Eye (tissue), 1 donor: ENCODE results near the gene C5AR1.
"Not testable (repeated sequence)": the region's sequence is repeated elsewhere in the genome, so short reads cannot be mapped to it uniquely, and the experiment has no call there.

Source experiments
- DNase-seq: peaks from one replicate; pipeline ENCODE4 v3.0.0-alpha.2; 2015

C5AR1 gene

GRCh38 chr19:47336765-47337718 is 27.4 kb downstream of the C5AR1 start:
- DNase-seq = not testable (repeated sequence)

DNA sequence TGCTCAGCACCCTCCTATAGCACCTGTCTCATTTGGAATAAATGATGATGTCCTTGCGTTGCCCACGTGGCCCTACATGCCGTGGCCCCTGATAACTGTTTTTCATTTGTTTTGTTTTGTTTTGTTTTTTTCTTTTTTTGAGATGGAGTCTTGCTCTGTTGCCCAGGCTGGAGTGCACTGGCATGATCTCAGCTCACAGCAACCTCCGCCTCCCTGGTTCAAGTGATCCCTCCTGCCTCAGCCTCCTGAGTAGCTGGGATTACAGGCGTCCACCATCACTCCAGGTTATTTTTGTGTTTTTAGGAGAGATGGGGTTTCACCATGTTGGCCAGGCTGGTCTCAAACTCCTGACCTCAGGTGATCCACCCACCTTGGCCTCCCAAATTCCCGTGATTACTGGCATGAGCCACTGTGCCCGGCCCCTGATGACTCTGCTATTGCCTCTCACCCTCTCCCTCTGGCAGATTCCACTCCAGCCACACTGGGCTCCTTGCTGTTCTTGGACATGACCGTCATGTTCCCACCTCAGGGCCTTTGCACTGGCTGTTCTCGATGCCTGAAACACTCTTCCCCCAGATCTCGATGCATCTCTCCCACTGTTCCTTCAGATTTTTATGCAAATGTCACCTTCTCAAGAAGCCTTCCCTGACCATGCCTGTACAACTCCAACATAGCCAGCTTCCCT is 29.7 kb downstream of the C5AR1 start:
- no peak for DNase-seq

DNA sequence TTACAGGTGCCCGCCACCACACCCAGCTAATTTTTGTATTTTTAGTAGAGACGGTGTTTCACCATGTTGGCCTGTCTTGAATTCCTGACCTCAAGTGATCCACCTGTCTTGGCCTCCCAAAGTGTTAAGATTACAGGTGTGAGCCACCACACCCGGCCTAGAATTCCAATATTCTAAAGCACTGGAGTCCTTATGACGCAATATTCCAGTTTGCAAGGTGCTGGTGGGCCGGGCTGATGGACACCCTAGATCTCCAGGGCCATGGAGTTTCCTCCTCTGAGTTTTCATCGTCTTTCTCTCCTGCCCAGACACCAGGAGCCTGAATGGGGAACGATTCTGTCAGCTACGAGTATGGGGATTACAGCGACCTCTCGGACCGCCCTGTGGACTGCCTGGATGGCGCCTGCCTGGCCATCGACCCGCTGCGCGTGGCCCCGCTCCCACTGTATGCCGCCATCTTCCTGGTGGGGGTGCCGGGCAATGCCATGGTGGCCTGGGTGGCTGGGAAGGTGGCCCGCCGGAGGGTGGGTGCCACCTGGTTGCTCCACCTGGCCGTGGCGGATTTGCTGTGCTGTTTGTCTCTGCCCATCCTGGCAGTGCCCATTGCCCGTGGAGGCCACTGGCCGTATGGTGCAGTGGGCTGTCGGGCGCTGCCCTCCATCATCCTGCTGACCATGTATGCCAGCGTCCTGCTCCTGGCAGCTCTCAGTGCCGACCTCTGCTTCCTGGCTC is 31.0 kb downstream of the C5AR1 start:
- DNase-seq = no peak

- no peak for DNase-seq
Measured at GRCh38 chr19:47341734-47342133, 32.1 kb downstream of the C5AR1 start.

- no peak for DNase-seq
Measured at GRCh38 chr19:47343194-47343802, 33.6 kb downstream of the C5AR1 start.

GRCh38 chr19:47344425-47344824 is 34.8 kb downstream of the C5AR1 start:
- DNase-seq = no peak

- DNase-seq = not testable (repeated sequence)
Measured at GRCh38 chr19:47346024-47346423, 36.4 kb downstream of the C5AR1 start.

- peak; percentile 99 for DNase-seq
Measured at GRCh38 chr19:47348819-47349795, 39.4 kb downstream of the C5AR1 start, which contains the start of gene DHX34. DHX34 (plus strand) TSS chr19:47349315; CDS start chr19:47353031, 3,716 bp downstream.

DNA sequence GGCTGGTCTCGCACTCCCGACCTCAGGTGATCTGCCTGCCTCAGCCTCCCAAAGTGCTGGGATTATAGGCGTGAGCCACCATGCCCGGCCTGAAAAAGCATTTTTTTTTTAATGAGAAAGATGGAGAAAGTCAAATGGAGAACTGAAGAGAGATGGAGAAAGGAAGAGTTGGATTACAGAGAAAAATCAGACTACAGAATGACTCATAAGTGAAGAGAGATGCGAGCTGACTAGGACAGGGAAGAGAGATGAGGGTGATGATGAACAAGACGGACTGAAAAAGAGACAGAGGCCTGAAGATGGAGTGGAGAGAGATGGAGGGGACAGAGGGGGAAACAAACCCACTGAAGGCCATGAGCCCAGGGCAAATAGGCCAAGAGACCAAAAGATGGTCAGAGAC is 41.0 kb downstream of the C5AR1 start:
- no peak for DNase-seq

DNA sequence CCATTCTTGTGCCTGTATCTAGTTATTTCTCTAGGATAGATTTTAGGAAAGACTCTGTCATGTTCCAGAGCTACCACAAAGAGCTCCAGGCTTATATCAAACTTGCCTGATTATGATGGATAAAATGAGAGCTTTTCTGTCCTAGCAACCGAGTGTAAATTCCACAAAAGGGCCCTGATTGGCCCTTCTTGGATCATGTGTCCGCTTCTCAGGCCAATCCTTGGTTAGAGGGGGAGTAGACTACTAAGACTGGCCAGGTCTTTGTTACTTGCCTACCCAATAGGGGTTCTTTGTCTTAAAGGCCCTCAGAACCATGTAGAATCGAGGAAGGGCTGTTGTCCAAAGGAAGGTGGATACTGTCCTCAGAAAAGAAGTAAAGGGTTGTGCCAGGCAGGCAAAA is 41.9 kb downstream of the C5AR1 start:
- no peak for DNase-seq

GRCh38 chr19:47352095-47352494 is 42.4 kb downstream of the C5AR1 start:
- DNase-seq = no peak

GRCh38 chr19:47353307-47353712 is 43.6 kb downstream of the C5AR1 start:
- no peak for DNase-seq

GRCh38 chr19:47356900-47357299 is 47.2 kb downstream of the C5AR1 start:
- DNase-seq = no peak

GRCh38 chr19:47357788-47358680 is 48.4 kb downstream of the C5AR1 start:
- DNase-seq = no peak

- DNase-seq = no peak
Measured at GRCh38 chr19:47358936-47359335, 49.3 kb downstream of the C5AR1 start.

GRCh38 chr19:47362321-47362720 is 52.7 kb downstream of the C5AR1 start:
- no peak for DNase-seq

DNA sequence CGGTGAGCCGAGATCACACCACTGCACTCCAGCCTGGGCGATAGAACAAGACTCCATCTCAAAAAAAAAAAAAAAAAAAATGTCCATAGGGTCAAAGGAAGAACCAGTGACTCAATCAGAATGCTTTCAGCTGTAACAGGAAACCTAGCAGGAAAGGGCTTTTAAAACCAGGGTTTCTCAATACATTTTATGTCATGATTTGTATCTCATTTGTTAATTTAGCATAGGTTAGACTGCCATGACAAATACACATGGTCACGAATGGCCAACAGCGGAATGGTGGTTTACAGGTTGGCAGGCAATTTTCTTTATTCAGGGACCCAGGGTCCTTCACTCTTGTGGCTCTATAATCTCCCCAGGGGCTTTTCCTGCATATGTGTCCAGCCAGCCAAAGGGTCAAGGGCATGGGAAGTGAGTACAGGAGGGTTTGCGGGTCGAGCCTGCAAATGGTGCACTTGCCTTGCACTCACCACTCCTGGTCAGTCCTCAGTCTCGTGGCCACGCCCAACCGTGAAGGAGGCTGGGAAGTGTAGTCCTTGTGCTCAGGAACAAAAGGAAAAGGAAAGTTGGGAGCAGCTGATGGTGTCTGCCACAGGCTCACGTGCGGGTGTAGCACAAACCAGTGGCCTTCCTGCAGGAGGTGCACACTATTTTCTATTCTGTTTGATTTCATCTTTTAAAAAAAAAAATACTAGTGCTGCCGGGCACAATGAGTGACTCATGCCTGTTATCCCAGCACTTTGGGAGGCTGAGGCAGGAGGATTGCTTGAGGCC is 54.3 kb downstream of the C5AR1 start:
- DNase-seq = no peak

GRCh38 chr19:47365455-47365854 is 55.8 kb downstream of the C5AR1 start:
- DNase-seq = not testable (repeated sequence)

- peak; percentile 41 for DNase-seq
Measured at GRCh38 chr19:47370045-47370611, 60.5 kb downstream of the C5AR1 start.
